ENCODE data around the gene PTGDS. TPM values are rescaled to one million over a fixed set of nuclear protein-coding genes. Genes with fewer than 3 reads are reported as not detected.

The PTGDS gene
- total RNA-seq, 4 donors from 2014 or later = 10.4 to 77.9 (median 51.6) TPM

DNA sequence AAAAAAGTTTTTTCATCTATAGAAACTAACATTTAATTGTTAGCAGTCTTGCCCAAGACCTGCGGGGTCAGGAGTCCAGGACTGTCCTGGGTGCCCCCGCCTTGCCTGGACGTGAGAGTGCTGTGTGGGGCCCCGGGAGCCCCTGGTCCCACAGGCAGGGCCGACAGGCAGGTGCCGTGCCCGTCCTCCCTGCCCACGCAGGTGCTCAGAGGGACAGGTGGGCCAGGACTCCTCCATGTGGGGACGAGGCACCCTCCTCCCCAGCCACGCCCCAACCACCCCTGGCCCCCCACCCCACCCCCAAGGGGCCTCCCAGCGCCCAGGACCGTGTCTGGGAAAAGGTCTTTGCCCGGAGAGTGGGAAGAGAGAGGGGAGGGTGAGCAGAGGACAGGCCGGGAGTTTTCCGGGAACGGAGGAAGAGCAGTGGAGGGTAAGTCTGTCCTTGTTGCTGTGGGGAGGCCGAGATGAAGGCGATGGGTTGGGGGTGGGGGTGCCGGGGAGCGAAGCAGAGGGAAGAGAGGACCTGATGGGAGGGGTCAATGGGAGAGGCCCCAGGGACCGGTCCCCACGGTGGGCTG, 28.0 kb upstream of the PTGDS start:
- peak overlapping the region; percentile 77 to 92 (median 84) for H3K4me3 ChIP-seq
- H3K4me1 ChIP-seq = peaks cover 30 to 44% (median 35%) of the 10 kb centered on the region in 4 donors
- 18% methylated on average over 20 of the region's 22 CpGs for WGBS
- no peaks in the 10 kb centered on the region for H3K9me3 ChIP-seq
- H3K27ac ChIP-seq (replicated peaks in 1 of 4) = peak overlapping the region; percentile 86 to 92 (median 90)
- intact Hi-C loops (cut with DNase I) = loop anchor here (5.0 kb wide), 2 partner anchors 43 to 88 kb away; partner anchors contain the start of gene PAXX
- no peaks in the 10 kb centered on the region for H3K36me3 ChIP-seq
- TF ChIP-seq POLR2A (IDR thresholded peaks at IDR 0.05; ENCODE audit: low read depth) (no peak), EP300 (IDR thresholded peaks at IDR 0.05) (no peak), POLR2AphosphoS5 (IDR thresholded peaks at IDR 0.05) (no peak)
- TF ChIP-seq, protein P1, sequence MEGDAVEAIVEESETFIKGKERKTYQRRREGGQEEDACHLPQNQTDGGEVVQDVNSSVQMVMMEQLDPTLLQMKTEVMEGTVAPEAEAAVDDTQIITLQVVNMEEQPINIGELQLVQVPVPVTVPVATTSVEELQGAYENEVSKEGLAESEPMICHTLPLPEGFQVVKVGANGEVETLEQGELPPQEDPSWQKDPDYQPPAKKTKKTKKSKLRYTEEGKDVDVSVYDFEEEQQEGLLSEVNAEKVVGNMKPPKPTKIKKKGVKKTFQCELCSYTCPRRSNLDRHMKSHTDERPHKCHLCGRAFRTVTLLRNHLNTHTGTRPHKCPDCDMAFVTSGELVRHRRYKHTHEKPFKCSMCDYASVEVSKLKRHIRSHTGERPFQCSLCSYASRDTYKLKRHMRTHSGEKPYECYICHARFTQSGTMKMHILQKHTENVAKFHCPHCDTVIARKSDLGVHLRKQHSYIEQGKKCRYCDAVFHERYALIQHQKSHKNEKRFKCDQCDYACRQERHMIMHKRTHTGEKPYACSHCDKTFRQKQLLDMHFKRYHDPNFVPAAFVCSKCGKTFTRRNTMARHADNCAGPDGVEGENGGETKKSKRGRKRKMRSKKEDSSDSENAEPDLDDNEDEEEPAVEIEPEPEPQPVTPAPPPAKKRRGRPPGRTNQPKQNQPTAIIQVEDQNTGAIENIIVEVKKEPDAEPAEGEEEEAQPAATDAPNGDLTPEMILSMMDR (IDR thresholded peaks at IDR 0.05) = no peak
- no peaks in the 10 kb centered on the region for H3K27me3 ChIP-seq
- DNase-seq (ENCODE audit: extremely low spot score) = no peak

- no peaks in the 10 kb centered on the region for H3K36me3 ChIP-seq
- WGBS = 2% methylated on average over 11 of the region's 63 CpGs
- TF ChIP-seq POLR2AphosphoS5 (IDR thresholded peaks at IDR 0.05) (peak; percentile 88 to 94), EP300 (IDR thresholded peaks at IDR 0.05) (no peak), POLR2A (IDR thresholded peaks at IDR 0.05; ENCODE audit: low read depth) (peak; percentile 37)
- TF ChIP-seq, protein P1 (IDR thresholded peaks at IDR 0.05) = peak; percentile 17 to 39 (median 32)
- H3K27me3 ChIP-seq = no peaks in the 10 kb centered on the region
- no peaks in the 10 kb centered on the region for H3K9me3 ChIP-seq
- DNase-seq (ENCODE audit: extremely low spot score) = peak; percentile 98
- peak overlapping the region; percentile 77 to 92 (median 84) for H3K4me3 ChIP-seq
- peaks cover 27 to 40% (median 31%) of the 10 kb centered on the region in 4 donors for H3K4me1 ChIP-seq
- H3K27ac ChIP-seq (replicated peaks in 1 of 4) = peak overlapping the region; percentile 86 to 92 (median 90)
- intact Hi-C loops (cut with DNase I) = loop anchor here (5.0 kb wide), 3 partner anchors 42 to 163 kb away; partner anchors contain the start of gene PAXX
These were observed 27.3 kb upstream of the PTGDS start for GRCh38 chr9:136949817-136950655.

- intact Hi-C loops (cut with DNase I) = loop anchor here (5.0 kb wide), 1 partner anchor 163 kb away; no protein-coding TSS in a partner anchor
- no peak for DNase-seq (ENCODE audit: extremely low spot score)
- H3K4me1 ChIP-seq = peaks cover 25 to 33% (median 28%) of the 10 kb centered on the region in 4 donors
- no peaks in the 10 kb centered on the region for H3K36me3 ChIP-seq
- TF ChIP-seq POLR2A (IDR thresholded peaks at IDR 0.05; ENCODE audit: low read depth) (no peak), EP300 (IDR thresholded peaks at IDR 0.05) (no peak), POLR2AphosphoS5 (IDR thresholded peaks at IDR 0.05) (no peak)
- TF ChIP-seq, protein P1 (IDR thresholded peaks at IDR 0.05) = no peak
- peak overlapping the region; percentile 77 to 92 (median 84) for H3K4me3 ChIP-seq
- WGBS = 88% methylated on average over 2 of the region's 9 CpGs
- no peaks in the 10 kb centered on the region for H3K27me3 ChIP-seq
- no peaks in the 10 kb centered on the region for H3K9me3 ChIP-seq
- peak overlapping the region; percentile 86 to 92 (median 90) for H3K27ac ChIP-seq (replicated peaks in 1 of 4)
These were observed 26.5 kb upstream of the PTGDS start for GRCh38 chr9:136950656-136951276.

- H3K4me1 ChIP-seq = peaks cover 25 to 33% (median 28%) of the 10 kb centered on the region in 4 donors
These were observed 25.6 kb upstream of the PTGDS start, which contains the start of gene LCN12 for GRCh38 chr9:136951541-136952320. Gene LCN12 (plus strand): TSS chr9:136952273. CDS start chr9:136952328, 55 bp downstream.

More at GRCh38 chr9:136951541-136952320, 25.6 kb upstream of the PTGDS start, which contains the start of gene LCN12:
- no peak for DNase-seq (ENCODE audit: extremely low spot score)
- Histone ChIP-seq H3K9me3 (no peaks in the 10 kb centered on the region), H3K36me3 (no peaks in the 10 kb centered on the region), H3K4me3 (no peak within 1 kb of the TSS), H3K27me3 (no peaks in the 10 kb centered on the region), H3K27ac (replicated peaks in 1 of 4) (peak within 1 kb of the TSS in 1 of 4 donors; percentile 90)
- intact Hi-C loops (cut with DNase I) = loop anchor here (5.0 kb wide), 1 partner anchor 164 kb away; no protein-coding TSS in a partner anchor
- WGBS = 93% methylated on average over 13 of the region's 14 CpGs
- TF ChIP-seq POLR2AphosphoS5 (IDR thresholded peaks at IDR 0.05) (no peak), POLR2A (IDR thresholded peaks at IDR 0.05; ENCODE audit: low read depth) (no peak)
- TF ChIP-seq, protein P1 (IDR thresholded peaks at IDR 0.05) = no peak

Data from esophagus muscularis mucosa (tissue), 4 donors.